Gastroesophageal sphincter (tissue), 4 donors: Measurements from ENCODE around the gene MESD. TPM values are rescaled to one million over a fixed set of nuclear protein-coding genes. Genes with fewer than 3 reads are reported as not detected.

Experiments
- ATAC-seq: fragments of 150-250 bp; one replicate; pipeline ENCODE4 v1.9.1; 2016; ENCODE audit warnings: mild to moderate bottlenecking, moderate library complexity
- H3K27ac ChIP-seq, 4 donors: fragments of 200-600 bp; sonication (generic) in 3 of 4; 1 replicate in 3 of 4; 2 replicates in 1 of 4; pipeline ENCODE4 v1.5.1; 2016 to 2019
- H3K27me3 ChIP-seq: fragments of 200-600 bp; sonication (generic); one replicate; pipeline ENCODE4 v1.5.1; 2019
- H3K36me3 ChIP-seq, 2 donors: fragments of 200-600 bp; sonication (generic); one replicate each; pipeline ENCODE4 v1.5.1; 2019; ENCODE audit warnings: control low read depth in 1 of 2
- H3K4me1 ChIP-seq, 3 donors: fragments of 200-600 bp; sonication (generic); 1 replicate in 2 of 3; 2 replicates in 1 of 3; pipeline ENCODE4 v1.5.1; 2016 to 2019; ENCODE audit warnings: control low read depth in 2 of 3
- H3K4me3 ChIP-seq, 2 donors: fragments of 200-600 bp; sonication (generic); one replicate each; pipeline ENCODE4 v1.5.1; 2019; ENCODE audit warnings: mild to moderate bottlenecking in 1 of 2, moderate library complexity in 1 of 2
- H3K9me3 ChIP-seq, 3 donors: fragments of 200-600 bp; sonication (generic); one replicate each; pipeline ENCODE4 v1.5.1; 2017 to 2019; ENCODE audit warnings: control low read depth in 2 of 3
- CTCF ChIP-seq, 4 experiments: fragments of 200-600 bp in 2 of 4; fragments of 450-650 bp in 2 of 4; sonication (generic) in 1 of 4; IDR thresholded peaks; one replicate each; pipeline ENCODE4 v1.5.1; 2017 to 2019; ENCODE audit warnings: antibody characterized with exemption in 4 of 4, mild to moderate bottlenecking in 2 of 4, moderate library complexity in 2 of 4
- EP300 ChIP-seq: sonication (generic); formaldehyde crosslinking; IDR thresholded peaks from one replicate; pipeline ENCODE4 v1.6.1; 2017; ENCODE audit warnings: antibody characterized with exemption, mild to moderate bottlenecking
- POLR2A ChIP-seq, 2 donors: fragments of 450-650 bp; IDR thresholded peaks; one replicate each; pipeline ENCODE4 v1.6.1; 2017; ENCODE audit warnings: antibody characterized with exemption in 2 of 2, mild to moderate bottlenecking in 2 of 2, moderate library complexity in 1 of 2
- POLR2AphosphoS5 ChIP-seq: sonication (generic); formaldehyde crosslinking; IDR thresholded peaks from one replicate; pipeline ENCODE4 v1.6.1; 2017; ENCODE audit warnings: antibody characterized with exemption
- WGBS, 2 donors: methylation state at CpG; one replicate each; pipeline ENCODE4 v1.1.5; 2018; ENCODE audit warnings: low coverage in 1 of 2; 5-methylcytosine and 5-hydroxymethylcytosine counted together
- total RNA-seq, 4 donors: library from RNA; depleted of rRNA; stranded (reverse); fragments of >200 nt; gene quantifications; one replicate each; pipeline ENCODE4 v1.1.0, GENCODE V29; 2016

The MESD gene
- total RNA-seq, 4 donors from 2014 or later = 16.2 to 26.9 (median 20.1) TPM

- Histone ChIP-seq H3K4me3 (no peak overlapping the region), H3K27ac (peak overlapping the region in 1 of 4 donors; percentile 10), H3K9me3 (no peaks in the 10 kb centered on the region), H3K27me3 (no peaks in the 10 kb centered on the region), H3K4me1 (peaks cover 0 to 9% (median 0%) of the 10 kb centered on the region in 3 donors), H3K36me3 (no peaks in the 10 kb centered on the region)
- 44 to 62% methylated on average over 1 of the region's 1 CpG for WGBS, 2 donors
- no peak for ATAC-seq
- TF ChIP-seq POLR2AphosphoS5 (no peak), POLR2A (IDR thresholded peaks at IDR 0.05) (no peak), EP300 (no peak), CTCF (IDR thresholded peaks at IDR 0.05) (no peak)
These were observed 43.2 kb upstream of the MESD start for GRCh38 chr15:81032818-81033217.

- no peaks in the 10 kb centered on the region for H3K9me3 ChIP-seq
- 90% methylated on average over 4 of the region's 4 CpGs; no CpG with 5 or more reads in 1 of the 2 donors for WGBS, 2 donors
- no peaks in the 10 kb centered on the region for H3K27me3 ChIP-seq
- no peak overlapping the region for H3K27ac ChIP-seq
- peaks cover 0 to 9% (median 0%) of the 10 kb centered on the region in 3 donors for H3K4me1 ChIP-seq
- ATAC-seq = no peak
- H3K36me3 ChIP-seq = no peaks in the 10 kb centered on the region
- TF ChIP-seq CTCF (IDR thresholded peaks at IDR 0.05) (no peak), POLR2A (IDR thresholded peaks at IDR 0.05) (no peak), EP300 (no peak), POLR2AphosphoS5 (no peak)
- H3K4me3 ChIP-seq = no peak overlapping the region
These were observed 42.7 kb upstream of the MESD start for GRCh38 chr15:81032355-81032754.

GRCh38 chr15:81031203-81031602 is 41.6 kb upstream of the MESD start:
- no peak for ATAC-seq
- Histone ChIP-seq H3K9me3 (no peaks in the 10 kb centered on the region), H3K4me3 (no peak overlapping the region), H3K27ac (no peak overlapping the region), H3K36me3 (no peaks in the 10 kb centered on the region), H3K27me3 (no peaks in the 10 kb centered on the region), H3K4me1 (peaks cover 0 to 9% (median 0%) of the 10 kb centered on the region in 3 donors)
- 98 to 100% methylated on average over 3 to 4 of the region's 4 CpGs for WGBS, 2 donors
- no peak for TF ChIP-seq POLR2A (IDR thresholded peaks at IDR 0.05)
- TF ChIP-seq CTCF (IDR thresholded peaks at IDR 0.05) = no peak
- no peak for TF ChIP-seq POLR2AphosphoS5

GRCh38 chr15:81030301-81030750 is 40.7 kb upstream of the MESD start:
- Histone ChIP-seq H3K36me3 (no peaks in the 10 kb centered on the region), H3K4me3 (no peak overlapping the region), H3K4me1 (peaks cover 0 to 17% (median 0%) of the 10 kb centered on the region in 3 donors), H3K9me3 (no peaks in the 10 kb centered on the region), H3K27me3 (no peaks in the 10 kb centered on the region), H3K27ac (peak overlapping the region in 1 of 4 donors; percentile 29)
- peak; percentile 20 for ATAC-seq
- 29% methylated on average over 3 of the region's 3 CpGs for WGBS, 2 donors
- TF ChIP-seq POLR2A (IDR thresholded peaks at IDR 0.05) = no peak
- no peak for TF ChIP-seq POLR2AphosphoS5
- TF ChIP-seq CTCF (IDR thresholded peaks at IDR 0.05) = no peak
- TF ChIP-seq EP300 = no peak

GRCh38 chr15:81029414-81030300 is 40.0 kb upstream of the MESD start:
- 17 to 60% methylated on average over 1 to 3 of the region's 3 CpGs for WGBS, 2 donors
- ATAC-seq = peak; percentile 53
- H3K9me3 ChIP-seq = no peaks in the 10 kb centered on the region
- no peak overlapping the region for H3K4me3 ChIP-seq
- H3K4me1 ChIP-seq = peaks cover 0 to 17% (median 0%) of the 10 kb centered on the region in 3 donors
- no peaks in the 10 kb centered on the region for H3K27me3 ChIP-seq
- peak; percentile 34 for TF ChIP-seq POLR2AphosphoS5
- no peak for TF ChIP-seq EP300
- TF ChIP-seq CTCF (IDR thresholded peaks at IDR 0.05) = no peak
- TF ChIP-seq POLR2A (IDR thresholded peaks at IDR 0.05) = no peak
- H3K27ac ChIP-seq = peak overlapping the region in 1 of 4 donors; percentile 46
- no peaks in the 10 kb centered on the region for H3K36me3 ChIP-seq
